ENCODE data around the gene TFF3. TPM values are rescaled to one million over a fixed set of nuclear protein-coding genes. Genes with fewer than 3 reads are reported as not detected.

Gene TFF3
- total RNA-seq, 4 donors from 2014 or later: 3.6 to 16.8 (median 8.7) TPM

DNA sequence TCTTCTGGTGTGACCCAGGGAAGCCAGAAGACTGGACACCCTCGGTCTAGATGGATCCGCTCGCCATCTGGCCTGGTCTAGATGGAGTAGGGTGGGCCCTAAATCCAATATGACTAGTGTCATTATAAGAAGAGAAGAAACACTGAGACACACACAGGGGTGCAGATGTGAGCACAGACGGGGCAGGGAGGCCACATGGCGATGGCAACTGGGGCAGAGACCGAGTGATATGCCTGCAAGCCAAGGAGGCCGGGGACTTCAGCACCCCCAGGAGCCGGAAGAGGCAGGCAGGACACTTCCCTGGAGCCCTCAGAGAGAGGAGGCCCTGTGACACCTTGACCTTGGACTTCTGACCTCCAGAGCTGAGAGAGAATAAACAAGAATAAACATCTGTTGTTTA is 5.6 kb upstream of the TFF3 start:
- no peak overlapping the region for H3K4me3 ChIP-seq (ENCODE audit: low read depth, poor library complexity, severe bottlenecking)
- TF ChIP-seq POLR2A (IDR thresholded peaks at IDR 0.05): no peak
- TF ChIP-seq CTCF (IDR thresholded peaks at IDR 0.05): no peak
- peak in 1 of 2 donors; percentile 20 for DNase-seq (ENCODE audit: low spot score in 2 of 2)
- intact Hi-C loops (cut with DNase I; ENCODE audit: low total_unique reads): no loop called here
- WGBS, 2 donors: 85 to 93% methylated on average over 8 of the region's 8 CpGs

DNA sequence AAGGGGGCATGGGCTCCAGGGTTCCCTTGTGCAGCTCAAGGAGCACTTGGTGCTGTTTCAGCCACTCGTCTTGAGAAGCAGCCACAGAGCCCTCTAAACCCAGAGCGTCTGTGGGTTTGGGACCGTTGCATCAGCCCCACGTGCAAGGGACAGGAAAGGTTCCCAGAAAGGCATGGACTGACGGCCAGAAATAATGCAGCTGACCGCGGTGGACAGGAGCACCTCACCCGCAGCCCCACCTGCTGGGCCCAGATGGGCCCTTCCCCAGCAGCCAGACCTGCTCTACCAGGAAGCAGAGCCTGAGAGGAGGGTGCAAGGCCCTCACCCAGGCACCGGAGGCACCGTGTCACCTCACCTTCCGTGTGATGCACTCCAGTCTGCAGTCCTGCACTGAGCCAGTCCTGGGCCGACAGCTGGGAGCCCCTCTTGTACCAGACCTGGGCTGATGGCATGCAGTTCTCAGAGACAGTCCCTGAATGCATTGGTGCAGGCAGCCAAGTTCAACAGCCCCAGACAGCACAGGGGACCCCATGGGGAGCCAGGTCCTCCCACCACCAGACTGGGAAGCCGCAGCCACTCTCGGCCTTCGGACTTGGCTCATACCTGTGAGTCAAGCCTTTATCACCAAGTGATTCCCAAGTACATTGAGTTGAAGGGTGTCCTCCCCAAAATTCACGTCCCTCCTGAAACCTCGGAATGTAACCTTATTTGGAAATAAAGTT is 4.8 kb upstream of the TFF3 start:
- peak in 1 of 2 donors; percentile 77 for DNase-seq (ENCODE audit: low spot score in 2 of 2)
- intact Hi-C loops (cut with DNase I; ENCODE audit: low total_unique reads): loop anchor here (10.0 kb wide), 1 partner anchor 125 kb away; no protein-coding TSS in a partner anchor

GRCh38 chr21:42319376-42319775 is 4.2 kb upstream of the TFF3 start:
- H3K4me3 ChIP-seq (ENCODE audit: low read depth, poor library complexity, severe bottlenecking): no peak overlapping the region
- no peak for TF ChIP-seq POLR2A (IDR thresholded peaks at IDR 0.05)
- TF ChIP-seq CTCF (IDR thresholded peaks at IDR 0.05): no peak
- intact Hi-C loops (cut with DNase I; ENCODE audit: low total_unique reads): loop anchor here (10.0 kb wide), 1 partner anchor 125 kb away; no protein-coding TSS in a partner anchor
- WGBS, 2 donors: 64 to 76% methylated on average over 10 of the region's 10 CpGs
- DNase-seq (ENCODE audit: low spot score in 2 of 2): peak in 1 of 2 donors; percentile 78

More for the DNA sequence above, 4.8 kb upstream of the TFF3 start:
- TF ChIP-seq CTCF (IDR thresholded peaks at IDR 0.05): no peak
- no peak overlapping the region for H3K4me3 ChIP-seq (ENCODE audit: low read depth, poor library complexity, severe bottlenecking)
- WGBS, 2 donors: 75 to 83% methylated on average over 17 of the region's 17 CpGs

GRCh38 chr21:42317826-42318746 is 2.9 kb upstream of the TFF3 start:
- 83 to 86% methylated on average over 14 to 19 of the region's 20 CpGs for whole genome bisulfite sequencing, 2 donors
- TF ChIP-seq POLR2A (IDR thresholded peaks at IDR 0.05): no peak
- no peak for TF ChIP-seq CTCF (IDR thresholded peaks at IDR 0.05)
- intact Hi-C loops (cut with DNase I; ENCODE audit: low total_unique reads): loop anchor here (10.0 kb wide), 1 partner anchor 127 kb away; no protein-coding TSS in a partner anchor
- DNase-seq (ENCODE audit: low spot score in 2 of 2): peak in 1 of 2 donors; percentile 84
- no peak overlapping the region for H3K4me3 ChIP-seq (ENCODE audit: low read depth, poor library complexity, severe bottlenecking)

- intact Hi-C loops (cut with DNase I; ENCODE audit: low total_unique reads): loop anchor here (10.0 kb wide), 1 partner anchor 127 kb away; no protein-coding TSS in a partner anchor
- peak in 1 of 2 donors; percentile 76 for DNase-seq (ENCODE audit: low spot score in 2 of 2)
- TF ChIP-seq POLR2A (IDR thresholded peaks at IDR 0.05) (no peak), CTCF (IDR thresholded peaks at IDR 0.05) (no peak)
- no peak overlapping the region for H3K4me3 ChIP-seq (ENCODE audit: low read depth, poor library complexity, severe bottlenecking)
- WGBS, 2 donors: 66 to 71% methylated on average over 7 of the region's 8 CpGs
Measured at GRCh38 chr21:42317341-42317741, 2.1 kb upstream of the TFF3 start.

All from lower leg skin (tissue), 4 donors.